ENCODE measurements around the gene RAB3IL1. TPM values are rescaled to one million over a fixed set of nuclear protein-coding genes. Genes with fewer than 3 reads are reported as not detected.

RAB3IL1 gene
- total RNA-seq, 2 experiments from 2014 or later = not detected

- no peak for TF ChIP-seq CTCF (IDR thresholded peaks at IDR 0.05)
- ATAC-seq (ENCODE audit: poor library complexity) = no peak
- DNase-seq = no peak
- Mint-ChIP-seq H3K4me1 (ENCODE audit: low read depth) (no peaks in the 10 kb centered on the region), H3K4me3 (no peak overlapping the region), H3K27ac (no peak overlapping the region), H3K27me3 (no peaks in the 10 kb centered on the region), H3K36me3 (ENCODE audit: low read depth) (no peaks in the 10 kb centered on the region), H3K9me3 (no peaks in the 10 kb centered on the region)
- ChIA-PET CTCF (no interaction called here), POLR2A (no interaction called here)
- Histone ChIP-seq H3K4me3 (ENCODE audit: low read length) (no peak overlapping the region), H3K4me1 (ENCODE audit: insufficient read depth, low read length) (no peaks in the 10 kb centered on the region), H3K27ac (ENCODE audit: low read depth in 1 of 2, low read length in 2 of 2) (no peak overlapping the region), H3K9me3 (ENCODE audit: control insufficient read depth in 1 of 2, insufficient read depth in 1 of 2, low read length in 2 of 2) (no peaks in the 10 kb centered on the region), H3K36me3 (ENCODE audit: insufficient read depth, low read length) (no peaks in the 10 kb centered on the region), H3K27me3 (ENCODE audit: control insufficient read depth in 1 of 2, insufficient read depth in 2 of 2, low read length in 2 of 2) (no peaks in the 10 kb centered on the region)
- intact Hi-C loops (cut with DNase I, micrococcal nuclease) = no loop called here
These were observed 63.0 kb downstream of the RAB3IL1 start for GRCh38 chr11:61854206-61854895.

GRCh38 chr11:61853698-61854169 lies 63.6 kb downstream of the RAB3IL1 start:
- no peak overlapping the region for H3K27ac ChIP-seq (ENCODE audit: low read depth in 1 of 2, low read length in 2 of 2)
- H3K27me3 ChIP-seq (ENCODE audit: control insufficient read depth in 1 of 2, insufficient read depth in 2 of 2, low read length in 2 of 2) = no peaks in the 10 kb centered on the region
- Mint-ChIP-seq H3K4me3 (no peak overlapping the region), H3K27me3 (no peaks in the 10 kb centered on the region), H3K36me3 (ENCODE audit: low read depth) (no peaks in the 10 kb centered on the region), H3K27ac (no peak overlapping the region), H3K9me3 (no peaks in the 10 kb centered on the region), H3K4me1 (ENCODE audit: low read depth) (no peaks in the 10 kb centered on the region)
- H3K36me3 ChIP-seq (ENCODE audit: insufficient read depth, low read length) = no peaks in the 10 kb centered on the region
- no peaks in the 10 kb centered on the region for H3K4me1 ChIP-seq (ENCODE audit: insufficient read depth, low read length)
- H3K9me3 ChIP-seq (ENCODE audit: control insufficient read depth in 1 of 2, insufficient read depth in 1 of 2, low read length in 2 of 2) = no peaks in the 10 kb centered on the region
- intact Hi-C loops (cut with DNase I, micrococcal nuclease) = no loop called here
- H3K4me3 ChIP-seq (ENCODE audit: low read length) = no peak overlapping the region
- ChIA-PET POLR2A (no interaction called here), CTCF (no interaction called here)
- DNase-seq = no peak
- no peak for ATAC-seq (ENCODE audit: poor library complexity)
- no peak for TF ChIP-seq CTCF (IDR thresholded peaks at IDR 0.05)

GRCh38 chr11:61851900-61852295 lies 65.5 kb downstream of the RAB3IL1 start:
- Histone ChIP-seq H3K27ac (ENCODE audit: low read depth in 1 of 2, low read length in 2 of 2) (no peak overlapping the region), H3K4me3 (ENCODE audit: low read length) (no peak overlapping the region), H3K9me3 (ENCODE audit: control insufficient read depth in 1 of 2, insufficient read depth in 1 of 2, low read length in 2 of 2) (no peaks in the 10 kb centered on the region), H3K4me1 (ENCODE audit: insufficient read depth, low read length) (no peaks in the 10 kb centered on the region), H3K27me3 (ENCODE audit: control insufficient read depth in 1 of 2, insufficient read depth in 2 of 2, low read length in 2 of 2) (no peaks in the 10 kb centered on the region), H3K36me3 (ENCODE audit: insufficient read depth, low read length) (no peaks in the 10 kb centered on the region)
- Mint-ChIP-seq H3K4me1 (ENCODE audit: low read depth) (no peaks in the 10 kb centered on the region), H3K9me3 (no peaks in the 10 kb centered on the region), H3K27me3 (no peaks in the 10 kb centered on the region), H3K36me3 (ENCODE audit: low read depth) (no peaks in the 10 kb centered on the region), H3K4me3 (no peak overlapping the region), H3K27ac (no peak overlapping the region)
- ChIA-PET CTCF (no interaction called here), POLR2A (no interaction called here)
- no peak for TF ChIP-seq CTCF (IDR thresholded peaks at IDR 0.05)
- no peak for DNase-seq
- no peak for ATAC-seq (ENCODE audit: poor library complexity)
- intact Hi-C loops (cut with DNase I, micrococcal nuclease) = no loop called here
